ENCODE data around the gene HPS4.
A peak's percentile ranks its signal among the peaks of the same experiment; 100 is the strongest.
"Not testable (repeated sequence)": the region's sequence is repeated elsewhere in the genome, so short reads cannot be mapped to it uniquely, and the experiment has no call there.

Gene HPS4
- 56.4 to 78.3 reads per million in 2 experiments for total RNA-seq

DNA sequence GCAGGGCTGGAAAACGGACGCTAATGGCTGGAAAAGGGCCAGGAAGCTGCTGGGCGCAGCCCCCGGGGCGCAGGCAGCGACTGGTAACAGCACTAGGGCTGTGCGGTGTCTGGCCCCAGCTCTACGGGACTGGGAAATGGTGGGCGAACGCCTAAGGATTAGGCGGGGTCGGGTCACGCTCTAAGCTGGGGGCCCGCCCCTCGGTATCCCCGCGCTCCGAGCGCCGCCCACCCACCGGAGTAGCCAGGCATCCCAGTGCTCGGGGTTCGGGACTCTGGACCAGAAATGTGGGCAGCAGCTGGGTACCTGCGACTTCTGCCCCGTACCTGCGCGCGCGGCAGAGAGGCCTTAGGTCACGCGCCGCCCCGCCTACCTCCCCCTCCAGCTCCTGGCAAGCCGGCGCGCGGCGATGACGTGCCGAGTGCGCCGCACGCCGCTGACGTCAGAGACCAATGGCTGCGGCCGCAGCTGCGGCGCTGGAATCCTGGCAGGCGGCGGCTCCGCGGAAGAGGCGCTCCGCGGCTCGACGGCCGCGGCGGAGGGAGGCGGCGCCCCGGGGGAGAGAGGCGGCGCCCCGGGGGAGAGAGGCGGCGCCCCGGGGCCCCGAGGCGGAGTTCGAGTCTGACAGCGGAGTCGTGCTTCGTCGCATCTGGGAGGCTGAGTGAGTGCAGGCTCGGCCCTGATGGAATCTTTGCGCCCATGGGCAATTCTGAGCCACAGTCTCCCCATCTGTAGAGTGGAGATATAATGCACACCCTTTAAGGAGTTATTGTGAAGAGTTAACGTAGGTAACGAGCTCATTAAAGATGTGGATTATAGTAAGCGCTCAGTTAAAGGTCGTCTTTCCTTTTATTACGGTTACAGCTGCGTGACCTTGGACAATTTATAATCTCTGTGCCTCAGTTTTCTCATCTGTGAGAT lies at the start of gene HPS4, which contains the start of gene SRRD:
Gene HPS4 (minus strand): TSS at position 345 of the 921 bp plus-strand sequence. CDS start 2,021 bp downstream, outside the sequence.
Gene SRRD (plus strand): TSS at position 439 of the 921 bp plus-strand sequence. CDS start 14 bp downstream, at position 453.
- DNase-seq (ENCODE audit: low read depth) = peak; percentile 90

GRCh38 chr22:26529345-26529744 lies 45.8 kb upstream of the HPS4 start:
- DNase-seq (ENCODE audit: low read depth) = no peak

DNA sequence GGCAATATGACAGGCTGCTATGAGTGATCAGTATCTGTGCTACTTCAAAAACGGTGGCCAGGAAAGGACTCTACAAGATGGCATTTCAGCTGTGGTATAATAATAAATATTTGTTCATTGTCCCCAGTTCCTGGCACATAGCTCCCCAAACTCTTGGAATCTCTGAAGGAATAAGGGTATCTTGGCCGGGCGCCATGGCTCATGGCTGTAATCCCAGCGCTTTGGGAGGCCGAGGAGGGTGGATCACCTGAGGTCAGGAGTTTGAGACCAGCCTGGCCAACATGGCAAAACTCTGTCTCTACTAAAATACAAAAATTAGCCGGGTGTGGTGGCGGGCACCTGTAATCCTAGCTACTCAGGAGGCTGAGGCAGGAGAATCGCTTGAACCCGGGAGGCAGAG lies 44.9 kb upstream of the HPS4 start:
- DNase-seq (ENCODE audit: low read depth) = not testable (repeated sequence)

DNA sequence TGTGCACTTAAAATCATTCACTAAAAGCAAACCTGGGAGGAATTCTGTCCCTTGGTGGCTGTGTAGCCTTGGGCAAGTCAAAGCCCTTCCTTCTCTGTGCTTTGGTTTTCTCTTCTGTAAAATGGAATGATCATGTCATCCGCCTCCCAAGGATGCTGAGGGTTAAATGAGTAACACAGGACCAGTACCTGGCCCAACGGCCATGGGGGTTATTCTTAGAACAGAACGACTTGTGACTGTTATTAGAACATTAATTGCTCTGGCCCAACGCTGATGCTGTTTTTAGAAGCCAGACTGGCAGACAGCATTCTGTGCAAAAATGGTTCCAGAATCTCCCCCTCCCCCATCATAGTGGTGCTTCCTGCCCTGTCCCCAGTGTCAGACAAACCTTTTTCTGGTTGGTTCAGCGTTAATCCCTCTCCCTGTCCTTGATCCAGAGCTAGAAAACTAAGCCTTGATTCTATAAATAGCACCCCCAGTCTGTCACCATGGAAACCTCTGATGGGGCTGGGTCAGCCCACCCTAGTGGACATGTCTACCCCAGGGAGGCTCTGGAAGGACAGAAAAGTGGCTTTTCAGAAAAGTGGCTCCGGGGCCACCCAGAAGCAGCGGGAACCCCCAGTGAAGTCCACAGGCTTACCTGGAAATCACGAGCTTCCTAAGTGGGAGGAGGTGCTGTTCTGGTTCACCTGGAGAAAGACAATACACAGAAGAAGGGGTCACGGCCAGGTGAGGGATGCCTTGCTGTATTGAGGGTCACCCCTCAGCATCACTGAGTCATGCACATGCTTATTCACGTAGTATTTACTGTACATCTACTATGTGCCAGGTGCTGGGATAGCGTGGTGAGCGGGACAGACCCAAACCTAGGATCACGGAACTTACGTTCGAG lies 44.2 kb upstream of the HPS4 start:
- no peak for DNase-seq (ENCODE audit: low read depth)

GRCh38 chr22:26527167-26527566 lies 43.6 kb upstream of the HPS4 start:
- no peak for DNase-seq (ENCODE audit: low read depth)

GRCh38 chr22:26525946-26526564 lies 42.5 kb upstream of the HPS4 start:
- no peak for DNase-seq (ENCODE audit: low read depth)

GRCh38 chr22:26524870-26525269 lies 41.3 kb upstream of the HPS4 start:
- no peak for DNase-seq (ENCODE audit: low read depth)

GRCh38 chr22:26522592-26522991 lies 39.0 kb upstream of the HPS4 start:
- no peak for DNase-seq (ENCODE audit: low read depth)

- DNase-seq (ENCODE audit: low read depth) = no peak
These were observed 38.4 kb upstream of the HPS4 start for GRCh38 chr22:26522012-26522411.

DNA sequence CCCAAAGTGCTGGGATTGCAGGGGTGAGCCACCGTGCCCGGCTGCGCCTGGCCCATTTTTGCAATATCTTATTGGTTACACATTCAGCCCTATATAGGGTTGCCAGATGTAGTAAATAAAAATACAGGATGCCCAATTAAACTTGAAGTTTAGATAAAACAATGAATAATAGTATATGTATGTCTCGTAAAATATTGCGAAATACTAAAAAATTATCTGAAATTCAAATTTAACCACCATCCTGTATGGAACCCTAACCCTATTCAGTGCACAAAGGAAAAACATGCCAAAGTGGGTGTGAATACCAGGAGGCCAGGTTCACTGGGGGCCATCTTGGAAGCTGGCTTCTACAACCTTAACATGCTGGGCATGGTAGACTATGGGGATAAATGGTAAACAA lies 33.8 kb upstream of the HPS4 start:
- DNase-seq (ENCODE audit: low read depth) = no peak

DNA sequence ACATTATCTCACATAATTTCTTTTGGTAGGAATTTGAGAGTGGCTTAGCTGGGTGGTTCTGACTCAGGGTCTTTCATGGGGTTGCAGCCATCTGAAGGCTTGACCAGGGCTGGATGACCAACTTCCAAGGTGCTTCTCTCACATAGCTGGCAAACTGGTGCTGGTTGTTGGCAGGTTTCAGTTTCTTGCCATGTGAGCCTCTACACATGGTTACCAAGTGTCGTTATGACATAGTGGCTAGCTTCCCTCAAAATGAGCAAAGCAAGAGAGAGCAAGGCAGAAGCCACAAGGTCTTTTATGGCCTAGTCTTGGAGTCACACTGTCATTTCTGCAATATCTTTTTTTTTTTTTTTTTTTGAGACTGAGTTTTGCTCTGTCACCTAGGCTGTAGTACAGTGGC lies 32.9 kb upstream of the HPS4 start:
- DNase-seq (ENCODE audit: low read depth) = no peak

GRCh38 chr22:26515931-26516330 lies 32.3 kb upstream of the HPS4 start:
- DNase-seq (ENCODE audit: low read depth) = no peak

GRCh38 chr22:26514419-26515161 lies 31.0 kb upstream of the HPS4 start:
- DNase-seq (ENCODE audit: low read depth) = no peak

DNA sequence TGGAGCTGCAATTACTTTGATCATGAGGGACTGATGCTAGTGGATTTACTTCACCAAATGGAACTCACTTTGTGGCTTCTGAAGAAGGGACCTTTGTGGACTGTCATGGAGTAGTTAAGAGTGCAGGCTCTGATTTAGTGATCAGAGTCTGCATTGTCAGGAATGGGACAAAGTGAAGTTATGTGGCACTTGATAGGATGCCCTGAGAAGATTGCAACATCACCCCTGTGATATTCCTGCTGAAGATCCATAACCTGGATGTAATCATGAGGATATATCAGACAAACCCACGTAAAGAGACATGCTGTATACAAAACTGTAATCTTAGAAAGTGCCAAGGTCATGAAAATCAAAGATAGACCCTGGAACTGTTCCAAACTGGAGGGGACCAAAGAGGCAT lies 30.3 kb upstream of the HPS4 start:
- DNase-seq (ENCODE audit: low read depth) = no peak

- peak; percentile 85 for DNase-seq (ENCODE audit: low read depth)
These were observed 28.7 kb upstream of the HPS4 start, which contains the start of gene TFIP11 for GRCh38 chr22:26512149-26512793. Gene TFIP11, minus strand, starts transcription at chr22:26512473. Its CDS starts 2,201 bp downstream, at chr22:26510272.

- DNase-seq (ENCODE audit: low read depth) = no peak
These were observed 24.6 kb upstream of the HPS4 start for GRCh38 chr22:26508148-26508547.

DNA sequence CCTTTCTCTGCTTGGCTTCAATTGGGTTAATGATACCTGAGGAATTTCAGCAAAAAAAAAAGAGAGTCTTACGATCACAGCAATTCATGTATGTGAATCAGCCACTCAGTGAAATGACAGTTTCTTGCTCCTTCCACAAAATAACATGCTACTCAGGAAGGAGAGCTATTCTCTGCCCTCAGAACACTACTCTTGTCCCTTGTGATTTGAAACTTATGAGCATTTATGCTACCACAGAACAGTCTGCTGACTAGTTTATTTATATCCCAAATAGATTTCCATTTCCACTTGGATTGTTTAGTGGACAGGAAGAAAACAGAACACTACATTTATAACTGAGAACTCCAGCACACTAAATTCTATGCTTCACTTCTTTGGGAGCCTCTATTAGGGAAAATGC lies 20.2 kb upstream of the HPS4 start:
- DNase-seq (ENCODE audit: low read depth) = no peak

- DNase-seq (ENCODE audit: low read depth) = peak; percentile 18
These were observed 19.3 kb upstream of the HPS4 start for GRCh38 chr22:26502688-26503561.

DNA sequence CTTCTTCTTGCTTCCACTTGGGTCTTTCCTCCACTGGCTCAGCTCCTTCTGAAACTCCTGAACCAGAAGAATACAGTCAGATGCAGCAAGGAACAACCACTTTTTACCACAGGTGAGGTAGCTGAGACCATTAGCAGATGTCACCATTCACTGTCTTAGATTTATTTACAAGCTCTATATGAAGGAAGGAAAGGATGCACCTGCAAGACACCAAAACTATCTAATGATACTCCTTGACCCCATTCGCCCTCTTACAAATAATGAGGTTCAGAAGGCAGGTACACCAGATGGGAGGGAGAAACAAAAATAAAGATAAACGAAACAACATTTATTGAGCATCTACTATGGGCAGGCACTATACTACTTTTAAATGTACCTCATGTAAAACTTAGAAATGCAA lies 18.4 kb upstream of the HPS4 start:
- no peak for DNase-seq (ENCODE audit: low read depth)
